Caco-2 (cell line): ENCODE results near the gene SLC2A6. TPM values are rescaled to one million over a fixed set of nuclear protein-coding genes. Genes with fewer than 3 reads are reported as not detected.

Experiments used
- BruUV-seq: library from RNA; stranded (reverse); fragments of 400-500 nt; replicated peaks from 2 replicates; lab custom pipeline; 2021; lab: Mats Ljungman, UMichigan
- CTCF ChIA-PET: fragments of 300-600 bp; sonication (Branson Sonifier 250); formaldehyde crosslinking; loops from one replicate; lab custom pipeline; 2022; ENCODE audit warnings: antibody characterized with exemption; lab: Charles Lee
- POLR2A ChIA-PET: fragments of 300-600 bp; sonication (Branson Sonifier 250); formaldehyde crosslinking; loops from one replicate; lab custom pipeline; 2022; ENCODE audit warnings: antibody characterized with exemption; lab: Charles Lee
- DNase-seq, 2 experiments: peaks; one replicate each; pipeline versions ENCODE4 v3.0.0 to v3.0.0-alpha.2; 2020 to 2022
- H3K27me3 ChIP-seq: replicated peaks from 2 replicates; pipeline ENCODE4 v1.6.0; 2011; ENCODE audit warnings: low read length; ENCODE audit not compliant: control insufficient read depth, insufficient read depth
- H3K36me3 ChIP-seq: 2 replicates; pipeline ENCODE4 v1.5.1; 2011; ENCODE audit warnings: low read length; ENCODE audit not compliant: control insufficient read depth, insufficient read depth
- H3K4me1 ChIP-seq: fragments of 250-450 bp; sonication (Bioruptor Pico); 2 replicates; pipeline ENCODE4 v1.5.1; 2020; ENCODE audit warnings: mild to moderate bottlenecking
- H3K4me3 ChIP-seq: 2 replicates; pipeline ENCODE4 v1.5.1; 2011; ENCODE audit warnings: low read depth, mild to moderate bottlenecking, control low read depth, low read length
- H3K9me3 ChIP-seq: fragments of 250-450 bp; sonication (Bioruptor Pico); 2 replicates; pipeline ENCODE4 v1.5.1; 2020; ENCODE audit warnings: mild to moderate bottlenecking, moderate library complexity
- H3K27ac Mint-ChIP-seq: one replicate; pipeline ENCODE4 v1.8.0; 2022; ENCODE audit warnings: mixed read lengths; ENCODE audit not compliant: unreplicated experiment
- H3K27me3 Mint-ChIP-seq: one replicate; pipeline ENCODE4 v1.8.0; 2022; ENCODE audit warnings: mixed read lengths; ENCODE audit not compliant: insufficient read depth, unreplicated experiment
- H3K36me3 Mint-ChIP-seq: one replicate; pipeline ENCODE4 v1.8.0; 2022; ENCODE audit warnings: mild to moderate bottlenecking, mixed read lengths; ENCODE audit not compliant: insufficient read depth, unreplicated experiment
- H3K4me1 Mint-ChIP-seq: one replicate; pipeline ENCODE4 v1.8.0; 2022; ENCODE audit warnings: low read depth, mixed read lengths; ENCODE audit not compliant: unreplicated experiment
- H3K4me3 Mint-ChIP-seq: one replicate; pipeline ENCODE4 v1.8.0; 2022; ENCODE audit warnings: mild to moderate bottlenecking, moderate library complexity, mixed read lengths; ENCODE audit not compliant: unreplicated experiment
- H3K9me3 Mint-ChIP-seq: one replicate; pipeline ENCODE4 v1.8.0; 2022; ENCODE audit warnings: mixed read lengths; ENCODE audit not compliant: unreplicated experiment
- intact Hi-C: fragments of 100-400 bp; cut with micrococcal nuclease; formaldehyde crosslinking; loops from one replicate; pipeline ENCODE4 v1.10.0; 2022; ENCODE audit not compliant: unreplicated experiment
- total RNA-seq: library from RNA; stranded (reverse); gene quantifications from 2 replicates; pipeline ENCODE4 v1.2.3, GENCODE V29; 2022
- TF ChIP-seq, protein P1 (sequence below), 2 experiments: fragments of 200-600 bp in 1 of 2; IDR thresholded peaks; 1 replicate in 1 of 2; 2 replicates in 1 of 2; pipeline versions ENCODE4 v1.5.1 to v1.8.0; 2011 to 2022; ENCODE audit warnings: antibody characterized with exemption in 1 of 2, control low read depth in 1 of 2, inconsistent platforms in 1 of 2, low read depth in 1 of 2, low read length in 1 of 2, mild to moderate bottlenecking in 1 of 2, moderate library complexity in 1 of 2; ENCODE audit not compliant: insufficient read depth in 1 of 2, severe bottlenecking in 1 of 2, unreplicated experiment in 1 of 2

The SLC2A6 gene
- total RNA-seq, 1 experiment from 2014 or later, result 7.1 TPM

DNA sequence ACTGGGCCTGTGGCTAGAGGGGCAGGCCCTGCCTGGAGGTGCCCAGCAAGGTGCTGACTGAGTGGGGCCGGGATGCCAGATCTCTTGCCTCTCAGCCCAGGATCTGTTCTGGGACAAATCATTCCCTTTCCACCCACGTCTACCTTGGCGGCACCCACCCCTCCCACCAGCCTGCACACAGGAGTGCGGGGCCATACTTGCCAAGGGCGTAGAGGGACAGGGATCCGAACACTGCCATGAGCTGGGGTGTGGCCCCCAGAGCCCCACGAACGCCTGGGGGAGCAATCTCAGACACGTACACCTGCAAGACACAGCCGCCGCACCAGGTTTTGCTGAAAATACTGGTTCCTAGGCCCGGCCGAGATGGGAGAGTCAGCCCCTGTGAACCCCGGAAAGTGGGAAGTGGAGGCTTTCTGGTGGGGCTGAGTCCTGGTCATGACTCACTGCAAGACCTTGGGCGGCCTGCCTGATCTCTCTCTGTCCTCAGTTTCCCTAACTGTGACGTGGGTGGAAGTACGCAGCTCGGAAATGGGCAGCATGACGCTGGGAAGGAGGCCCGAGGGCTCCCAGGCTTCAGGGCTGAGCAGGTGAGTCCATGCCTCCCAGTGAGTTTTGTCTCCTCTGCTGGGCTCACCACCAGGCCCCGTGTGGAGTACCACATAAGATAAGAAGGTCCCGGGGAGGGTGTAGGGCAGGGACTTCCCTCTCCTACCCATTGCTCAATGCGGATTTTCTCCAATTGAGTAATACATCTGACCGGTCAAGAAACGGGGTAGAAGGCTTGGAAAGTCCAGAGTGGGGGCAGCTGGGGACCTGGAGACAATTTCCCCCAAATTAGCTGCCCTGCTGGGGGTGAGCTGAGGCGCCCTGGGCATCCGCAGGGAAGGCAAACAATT is 2.6 kb downstream of the SLC2A6 start:
- Histone ChIP-seq H3K9me3 (no peaks in the 10 kb centered on the region), H3K4me1 (0 out of 2 replicates have a peak, but pooled peaks cover 7% of the 10 kb centered on the region), H3K36me3 (no peaks in the 10 kb centered on the region), H3K4me3 (no peak overlapping the region), H3K27me3 (no peaks in the 10 kb centered on the region)
- Mint-ChIP-seq H3K4me1 (peaks cover 6% of the 10 kb centered on the region), H3K36me3 (no peaks in the 10 kb centered on the region), H3K27me3 (no peaks in the 10 kb centered on the region), H3K4me3 (no peak overlapping the region), H3K27ac (no peak overlapping the region), H3K9me3 (no peaks in the 10 kb centered on the region)
- ChIA-PET POLR2A (no interaction called here), CTCF (no interaction called here)
- BruUV-seq, result no TSS peak
- DNase-seq, result no peak
- TF ChIP-seq, protein P1, sequence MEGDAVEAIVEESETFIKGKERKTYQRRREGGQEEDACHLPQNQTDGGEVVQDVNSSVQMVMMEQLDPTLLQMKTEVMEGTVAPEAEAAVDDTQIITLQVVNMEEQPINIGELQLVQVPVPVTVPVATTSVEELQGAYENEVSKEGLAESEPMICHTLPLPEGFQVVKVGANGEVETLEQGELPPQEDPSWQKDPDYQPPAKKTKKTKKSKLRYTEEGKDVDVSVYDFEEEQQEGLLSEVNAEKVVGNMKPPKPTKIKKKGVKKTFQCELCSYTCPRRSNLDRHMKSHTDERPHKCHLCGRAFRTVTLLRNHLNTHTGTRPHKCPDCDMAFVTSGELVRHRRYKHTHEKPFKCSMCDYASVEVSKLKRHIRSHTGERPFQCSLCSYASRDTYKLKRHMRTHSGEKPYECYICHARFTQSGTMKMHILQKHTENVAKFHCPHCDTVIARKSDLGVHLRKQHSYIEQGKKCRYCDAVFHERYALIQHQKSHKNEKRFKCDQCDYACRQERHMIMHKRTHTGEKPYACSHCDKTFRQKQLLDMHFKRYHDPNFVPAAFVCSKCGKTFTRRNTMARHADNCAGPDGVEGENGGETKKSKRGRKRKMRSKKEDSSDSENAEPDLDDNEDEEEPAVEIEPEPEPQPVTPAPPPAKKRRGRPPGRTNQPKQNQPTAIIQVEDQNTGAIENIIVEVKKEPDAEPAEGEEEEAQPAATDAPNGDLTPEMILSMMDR (IDR thresholded peaks at IDR 0.05; ENCODE audit: insufficient read depth in 1 of 2, low read depth in 1 of 2, low read length in 1 of 2, severe bottlenecking in 1 of 2, unreplicated experiment in 1 of 2), result no peak
- intact Hi-C loops, result no loop called here

GRCh38 chr9:133475292-133476012 is 3.4 kb downstream of the SLC2A6 start:
- H3K4me1 Mint-ChIP-seq, result peaks cover 6% of the 10 kb centered on the region
- no peaks in the 10 kb centered on the region for H3K9me3 Mint-ChIP-seq
- no peak overlapping the region for H3K4me3 ChIP-seq
- no peak for DNase-seq
- TF ChIP-seq, protein P1 (IDR thresholded peaks at IDR 0.05; ENCODE audit: insufficient read depth in 1 of 2, low read depth in 1 of 2, low read length in 1 of 2, severe bottlenecking in 1 of 2, unreplicated experiment in 1 of 2), result no peak
- no peaks in the 10 kb centered on the region for H3K27me3 Mint-ChIP-seq
- 0 out of 2 replicates have a peak, but pooled peaks cover 7% of the 10 kb centered on the region for H3K4me1 ChIP-seq
- no peaks in the 10 kb centered on the region for H3K36me3 ChIP-seq
- no peak overlapping the region for H3K4me3 Mint-ChIP-seq
- POLR2A ChIA-PET, result no interaction called here
- no peaks in the 10 kb centered on the region for H3K9me3 ChIP-seq
- no TSS peak for BruUV-seq
- H3K27me3 ChIP-seq, result no peaks in the 10 kb centered on the region
- CTCF ChIA-PET, result no interaction called here
- no peak overlapping the region for H3K27ac Mint-ChIP-seq
- peaks cover 4% of the 10 kb centered on the region for H3K36me3 Mint-ChIP-seq
- intact Hi-C loops, result no loop called here

GRCh38 chr9:133474853-133475252 is 4.0 kb downstream of the SLC2A6 start:
- Histone ChIP-seq H3K4me1 (0 out of 2 replicates have a peak, but pooled peaks cover 7% of the 10 kb centered on the region), H3K9me3 (no peaks in the 10 kb centered on the region), H3K36me3 (no peaks in the 10 kb centered on the region), H3K4me3 (no peak overlapping the region), H3K27me3 (no peaks in the 10 kb centered on the region)
- ChIA-PET POLR2A (no interaction called here), CTCF (no interaction called here)
- Mint-ChIP-seq H3K27me3 (no peaks in the 10 kb centered on the region), H3K27ac (no peak overlapping the region), H3K36me3 (peaks cover 10% of the 10 kb centered on the region), H3K4me3 (no peak overlapping the region), H3K9me3 (no peaks in the 10 kb centered on the region), H3K4me1 (peaks cover 2% of the 10 kb centered on the region)
- TF ChIP-seq, protein P1 (IDR thresholded peaks at IDR 0.05; ENCODE audit: insufficient read depth in 1 of 2, low read depth in 1 of 2, low read length in 1 of 2, severe bottlenecking in 1 of 2, unreplicated experiment in 1 of 2), result no peak
- no peak for DNase-seq
- BruUV-seq, result no TSS peak
- intact Hi-C loops, result no loop called here
